ENCODE results near the gene HOXB1. TPM values are rescaled to one million over a fixed set of nuclear protein-coding genes. Genes with fewer than 3 reads are reported as not detected.

The HOXB1 gene
- total and polyA plus RNA-seq, 2 of the 8 experiments (the other 6 are each of a cell fraction or from before 2014, with no cell fraction given) = not detected

DNA sequence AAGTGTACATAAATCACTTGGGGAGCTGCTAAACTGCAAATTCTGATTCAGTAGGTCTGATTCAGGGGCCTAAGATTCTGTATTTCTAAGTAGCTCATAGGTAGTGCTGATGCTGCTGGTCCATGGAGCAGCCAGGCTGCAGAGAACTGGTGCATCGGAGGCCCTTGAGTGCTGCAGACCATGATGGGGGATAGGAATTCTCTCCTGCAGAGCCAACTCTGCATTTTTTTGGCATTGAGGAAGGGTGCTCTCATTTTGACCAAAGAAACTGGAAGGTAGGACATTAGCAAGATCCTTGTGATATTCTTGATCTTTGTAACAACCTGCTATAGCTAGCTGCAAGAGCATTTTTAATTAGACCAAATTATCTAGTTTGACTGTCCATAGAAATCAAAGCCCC is 9.4 kb upstream of the HOXB1 start:
- H3K4me3 ChIP-seq (ENCODE audit: extremely low read depth in 1 of 4, insufficient read depth in 2 of 4, low read depth in 3 of 4, low read length in 4 of 4) = no peak overlapping the region
- no peak overlapping the region for H3K4me2 ChIP-seq (ENCODE audit: insufficient read depth in 1 of 2, low read depth in 2 of 2, low read length in 2 of 2)
- no peak overlapping the region for H4K8ac ChIP-seq (ENCODE audit: extremely low read depth, insufficient read depth, low read length)
- H2BK12ac ChIP-seq (ENCODE audit: low read depth, low read length) = no peak overlapping the region
- CTCF ChIA-PET (ENCODE audit: partially characterized antibody) = interaction anchor here (0.9 to 3.4 kb wide), 8 partner anchors 9 to 55 kb away, joined by 3 to 14 read pairs (median 6); no protein-coding TSS in a partner anchor
- no peak overlapping the region for H3K27ac ChIP-seq (ENCODE audit: low read depth, low read length)
- no peaks in the 10 kb centered on the region for H3K79me2 ChIP-seq (ENCODE audit: control insufficient read depth in 1 of 2, insufficient read depth in 2 of 2, low read length in 2 of 2)
- no peak overlapping the region for H2BK120ac ChIP-seq (replicated peaks; ENCODE audit: low read depth, low read length)
- peaks cover under 1 to 2% of the 10 kb centered on the region in 2 experiments for H4K20me1 ChIP-seq (replicated peaks in 1 of 2; ENCODE audit: control insufficient read depth in 1 of 2, insufficient read depth in 2 of 2, low read length in 2 of 2)
- H3K4me1 ChIP-seq (replicated peaks in 1 of 4; ENCODE audit: control insufficient read depth in 3 of 4, insufficient read depth in 4 of 4, low read length in 3 of 4) = peaks cover 0 to 11% (median 8%) of the 10 kb centered on the region in 4 experiments; a peak in 6 of 7 replicates
- WGBS, 2 experiments (ENCODE audit: extremely low coverage in 1 of 2, insufficient coverage in 1 of 2, insufficient read length in 1 of 2, insufficient replicate concordance in 2 of 2, low coverage in 1 of 2, low lambda C conversion rate in 2 of 2, missing lambda C conversion rate in 1 of 2) = 81% methylated on average over 1 of the region's 1 CpG; no CpG with 5 or more reads in 1 of the 2 experiments
- H3K56ac ChIP-seq (replicated peaks; ENCODE audit: insufficient read length, low read depth, low read length) = no peak overlapping the region
- H2AK5ac ChIP-seq (ENCODE audit: low read depth, low read length) = no peak overlapping the region
- peaks cover 53 to 72% (median 65%) of the 10 kb centered on the region in 4 experiments for H3K27me3 ChIP-seq (replicated peaks in 1 of 4; ENCODE audit: control insufficient read depth in 3 of 4, extremely low read depth in 1 of 4, insufficient read depth in 3 of 4, low read length in 3 of 4)
- no peak overlapping the region for H4K91ac ChIP-seq (replicated peaks; ENCODE audit: insufficient read length, low read length)
- H2AFZ ChIP-seq (ENCODE audit: low read length) = no peak overlapping the region
- no peak overlapping the region for H2BK5ac ChIP-seq (ENCODE audit: low read depth, low read length)
- H3K36me3 ChIP-seq (ENCODE audit: control insufficient read depth in 2 of 4, insufficient read depth in 4 of 4, low read length in 3 of 4) = peaks cover 0 to 3% (median 0%) of the 10 kb centered on the region in 4 experiments; a peak in 1 of 8 replicates
- no peaks in the 10 kb centered on the region for H3K79me1 ChIP-seq (ENCODE audit: low read depth, low read length)
- no peak overlapping the region for H4K5ac ChIP-seq (ENCODE audit: insufficient read length, low read depth, low read length)
- no peak overlapping the region for H3K9ac ChIP-seq (replicated peaks in 1 of 4; ENCODE audit: extremely low read depth in 1 of 4, low read depth in 3 of 4, low read length in 3 of 4)
- no peaks in the 10 kb centered on the region for H3K9me3 ChIP-seq (ENCODE audit: insufficient read depth in 2 of 2, low read depth in 1 of 2, low read length in 1 of 2)
- no peak overlapping the region for H2BK20ac ChIP-seq (ENCODE audit: low read length)
- FAIRE-seq (no peak), DNase-seq (ENCODE audit: low read depth in 1 of 2, low spot score in 2 of 2) (no peak)
- POLR2A ChIA-PET (ENCODE audit: partially characterized antibody) = interaction anchor here (0.9 to 1.5 kb wide), 3 partner anchors 11 to 18 kb away, joined by 3 to 5 read pairs (median 3); no protein-coding TSS in a partner anchor
- no peak overlapping the region for H2BK15ac ChIP-seq (ENCODE audit: low read length)
- H3K23ac ChIP-seq (ENCODE audit: insufficient read length) = no peak overlapping the region
- no peak overlapping the region for H3K18ac ChIP-seq (ENCODE audit: extremely low read depth, low read length)
- no peak overlapping the region for H3K14ac ChIP-seq (ENCODE audit: insufficient read length)
- no peak overlapping the region for H3K4ac ChIP-seq (replicated peaks; ENCODE audit: insufficient read length, low read depth, low read length)
- no peaks in the 10 kb centered on the region; the same call in 1 of the 2 replicates for H3K23me2 ChIP-seq (ENCODE audit: low read depth, low read length)
- TF ChIP-seq POLR2A (IDR thresholded peaks at IDR 0.05; ENCODE audit: control extremely low read depth in 1 of 2, low read depth in 2 of 2, low read length in 2 of 2) = no peak
- TF ChIP-seq CTBP2 (IDR thresholded peaks at IDR 0.05; ENCODE audit: borderline replicate concordance, insufficient read depth, insufficient read length, low read length) = no peak
- TF ChIP-seq SAP30 (IDR thresholded peaks at IDR 0.05; ENCODE audit: insufficient read depth, insufficient replicate concordance, low read length) = no peak
- TF ChIP-seq RAD21 (IDR thresholded peaks at IDR 0.05 in 1 of 2, conservative IDR thresholded peaks at IDR 0.05 in 1 of 2; ENCODE audit: low read depth in 2 of 2, low read length in 2 of 2) = no peak
- TF ChIP-seq, protein P1, sequence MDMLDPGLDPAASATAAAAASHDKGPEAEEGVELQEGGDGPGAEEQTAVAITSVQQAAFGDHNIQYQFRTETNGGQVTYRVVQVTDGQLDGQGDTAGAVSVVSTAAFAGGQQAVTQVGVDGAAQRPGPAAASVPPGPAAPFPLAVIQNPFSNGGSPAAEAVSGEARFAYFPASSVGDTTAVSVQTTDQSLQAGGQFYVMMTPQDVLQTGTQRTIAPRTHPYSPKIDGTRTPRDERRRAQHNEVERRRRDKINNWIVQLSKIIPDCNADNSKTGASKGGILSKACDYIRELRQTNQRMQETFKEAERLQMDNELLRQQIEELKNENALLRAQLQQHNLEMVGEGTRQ (IDR thresholded peaks at IDR 0.05; ENCODE audit: low read length) = no peak
- TF ChIP-seq GABPA (IDR thresholded peaks at IDR 0.05; ENCODE audit: borderline replicate concordance, insufficient read depth, low read length) = no peak
- TF ChIP-seq TAF7 (optimal IDR thresholded peaks at IDR 0.05; ENCODE audit: borderline replicate concordance, low read depth, low read length) = no peak
- TF ChIP-seq, protein P2, sequence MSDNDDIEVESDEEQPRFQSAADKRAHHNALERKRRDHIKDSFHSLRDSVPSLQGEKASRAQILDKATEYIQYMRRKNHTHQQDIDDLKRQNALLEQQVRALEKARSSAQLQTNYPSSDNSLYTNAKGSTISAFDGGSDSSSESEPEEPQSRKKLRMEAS (IDR thresholded peaks at IDR 0.05) = no peak
- TF ChIP-seq EP300 (IDR thresholded peaks at IDR 0.05; ENCODE audit: borderline replicate concordance in 1 of 2, low read depth in 2 of 2, low read length in 2 of 2) = no peak
- no peak for TF ChIP-seq GTF2F1 (IDR thresholded peaks at IDR 0.05; ENCODE audit: borderline replicate concordance, low read depth, low read length)
- TF ChIP-seq SIRT6 (IDR thresholded peaks at IDR 0.05; ENCODE audit: low read length) = no peak
